ENCODE results near the gene OTULIN.

Gene OTULIN

DNA sequence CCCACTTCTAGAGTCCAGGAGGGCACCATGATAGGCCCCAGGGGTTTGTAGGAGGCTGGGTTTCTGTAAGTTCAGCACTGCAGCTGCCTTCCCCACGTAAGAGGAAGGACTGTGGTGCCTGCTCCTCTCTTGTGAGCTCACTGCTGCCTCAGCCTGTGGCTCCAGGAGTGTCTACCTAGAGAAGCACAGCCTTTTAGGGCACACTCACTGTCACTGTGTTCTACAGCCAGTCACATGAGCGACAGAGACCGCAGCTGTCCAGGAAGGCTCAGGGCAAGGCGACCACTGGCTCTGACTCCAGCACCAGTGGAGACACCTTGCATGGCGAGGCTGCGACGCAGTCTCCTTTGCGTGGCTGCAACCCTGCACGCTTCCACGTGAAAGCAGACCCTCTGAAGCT, 72.8 kb downstream of the OTULIN start:
- TF ChIP-seq EZH2phosphoT487 (IDR thresholded peaks at IDR 0.05; ENCODE audit: borderline replicate concordance, low read length) = no peak
- TF ChIP-seq, protein P1, sequence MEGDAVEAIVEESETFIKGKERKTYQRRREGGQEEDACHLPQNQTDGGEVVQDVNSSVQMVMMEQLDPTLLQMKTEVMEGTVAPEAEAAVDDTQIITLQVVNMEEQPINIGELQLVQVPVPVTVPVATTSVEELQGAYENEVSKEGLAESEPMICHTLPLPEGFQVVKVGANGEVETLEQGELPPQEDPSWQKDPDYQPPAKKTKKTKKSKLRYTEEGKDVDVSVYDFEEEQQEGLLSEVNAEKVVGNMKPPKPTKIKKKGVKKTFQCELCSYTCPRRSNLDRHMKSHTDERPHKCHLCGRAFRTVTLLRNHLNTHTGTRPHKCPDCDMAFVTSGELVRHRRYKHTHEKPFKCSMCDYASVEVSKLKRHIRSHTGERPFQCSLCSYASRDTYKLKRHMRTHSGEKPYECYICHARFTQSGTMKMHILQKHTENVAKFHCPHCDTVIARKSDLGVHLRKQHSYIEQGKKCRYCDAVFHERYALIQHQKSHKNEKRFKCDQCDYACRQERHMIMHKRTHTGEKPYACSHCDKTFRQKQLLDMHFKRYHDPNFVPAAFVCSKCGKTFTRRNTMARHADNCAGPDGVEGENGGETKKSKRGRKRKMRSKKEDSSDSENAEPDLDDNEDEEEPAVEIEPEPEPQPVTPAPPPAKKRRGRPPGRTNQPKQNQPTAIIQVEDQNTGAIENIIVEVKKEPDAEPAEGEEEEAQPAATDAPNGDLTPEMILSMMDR (IDR thresholded peaks at IDR 0.05; ENCODE audit: low read depth, low read length, poor library complexity, severe bottlenecking) = no peak
- H3K9me2 ChIP-seq (replicated peaks; ENCODE audit: control insufficient read depth, low read length) = no peaks in the 10 kb centered on the region
- H3K36me3 ChIP-seq (ENCODE audit: control insufficient read depth, low read length) = peaks cover 35% of the 10 kb centered on the region
- H3K9me3 ChIP-seq (ENCODE audit: control insufficient read depth, insufficient read depth, low read length) = no peaks in the 10 kb centered on the region
- H4K20me1 ChIP-seq (ENCODE audit: control insufficient read depth, insufficient read depth, low read depth, low read length) = no peaks in the 10 kb centered on the region
- no peaks in the 10 kb centered on the region for H3K79me2 ChIP-seq (ENCODE audit: control insufficient read depth, low read length)
- no peak overlapping the region for H3K27ac ChIP-seq (ENCODE audit: low read depth, low read length)
- no peaks in the 10 kb centered on the region for H3F3A ChIP-seq (ENCODE audit: control insufficient read depth, insufficient read depth)
- no peak overlapping the region for H3K4me2 ChIP-seq (ENCODE audit: low read length)
- H3K27me3 ChIP-seq (ENCODE audit: control insufficient read depth, low read length) = no peaks in the 10 kb centered on the region
- H3K4me1 ChIP-seq (ENCODE audit: control insufficient read depth, low read length) = peaks cover 4% of the 10 kb centered on the region
- H3K4me3 ChIP-seq (ENCODE audit: low read length) = no peak overlapping the region

DNA sequence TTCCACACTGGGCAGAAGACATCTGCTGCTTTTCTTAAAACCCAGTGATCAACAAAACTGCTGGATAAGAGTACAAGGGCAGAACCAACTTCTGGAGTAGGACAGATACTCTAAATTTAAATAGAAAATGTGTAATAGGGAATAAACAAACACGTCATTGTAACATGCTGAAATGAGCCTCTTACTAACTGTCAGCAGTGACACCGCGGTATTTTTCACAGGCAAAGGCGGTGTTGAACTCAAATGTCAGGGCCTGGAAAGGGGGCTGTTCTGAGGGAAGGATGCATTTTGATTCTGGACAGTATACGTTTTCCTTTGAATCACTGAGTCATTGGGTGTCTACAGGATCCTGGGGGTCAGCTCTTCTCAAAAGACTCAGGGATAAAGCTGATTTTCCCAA, 73.5 kb downstream of the OTULIN start:
- Histone ChIP-seq H3K4me2 (ENCODE audit: low read length) (no peak overlapping the region), H3K9me3 (ENCODE audit: control insufficient read depth, insufficient read depth, low read length) (no peaks in the 10 kb centered on the region), H4K20me1 (ENCODE audit: control insufficient read depth, insufficient read depth, low read depth, low read length) (no peaks in the 10 kb centered on the region), H3K36me3 (ENCODE audit: control insufficient read depth, low read length) (peaks cover 35% of the 10 kb centered on the region), H3K27ac (ENCODE audit: low read depth, low read length) (no peak overlapping the region), H3K9me2 (replicated peaks; ENCODE audit: control insufficient read depth, low read length) (no peaks in the 10 kb centered on the region), H3F3A (ENCODE audit: control insufficient read depth, insufficient read depth) (no peaks in the 10 kb centered on the region), H3K79me2 (ENCODE audit: control insufficient read depth, low read length) (no peaks in the 10 kb centered on the region), H3K27me3 (ENCODE audit: control insufficient read depth, low read length) (no peaks in the 10 kb centered on the region), H3K4me3 (ENCODE audit: low read length) (no peak overlapping the region), H3K4me1 (ENCODE audit: control insufficient read depth, low read length) (peaks cover 12% of the 10 kb centered on the region)
- TF ChIP-seq EZH2phosphoT487 (IDR thresholded peaks at IDR 0.05; ENCODE audit: borderline replicate concordance, low read length) = no peak
- TF ChIP-seq, protein P1 (IDR thresholded peaks at IDR 0.05; ENCODE audit: low read depth, low read length, poor library complexity, severe bottlenecking) = no peak

DNA sequence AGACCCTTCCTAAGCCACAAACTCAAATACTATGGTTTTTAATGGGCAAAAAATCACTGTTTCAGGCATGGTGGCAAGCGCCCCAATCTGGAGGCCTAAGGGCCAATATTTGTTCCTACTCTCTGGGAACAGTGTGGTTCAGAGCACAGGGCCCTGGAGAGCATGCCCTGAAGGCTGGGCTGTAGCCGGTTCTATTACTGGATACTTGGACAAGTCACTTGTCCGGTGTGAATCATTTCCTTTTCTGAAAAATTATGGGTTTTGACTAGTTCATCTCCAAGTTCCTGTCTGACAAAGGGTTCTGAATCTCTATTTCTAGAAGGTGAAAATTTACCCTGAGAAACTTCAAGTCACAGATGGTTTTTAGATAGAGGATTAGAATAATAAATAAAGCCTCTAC, 75.0 kb downstream of the OTULIN start:
- Histone ChIP-seq H3K9me3 (ENCODE audit: control insufficient read depth, insufficient read depth, low read length) (no peaks in the 10 kb centered on the region), H3K4me1 (ENCODE audit: control insufficient read depth, low read length) (peaks cover 27% of the 10 kb centered on the region), H3K36me3 (ENCODE audit: control insufficient read depth, low read length) (peaks cover 44% of the 10 kb centered on the region), H3K27me3 (ENCODE audit: control insufficient read depth, low read length) (no peaks in the 10 kb centered on the region), H3K4me2 (ENCODE audit: low read length) (no peak overlapping the region), H3K4me3 (ENCODE audit: low read length) (no peak overlapping the region), H3K9me2 (replicated peaks; ENCODE audit: control insufficient read depth, low read length) (no peaks in the 10 kb centered on the region), H3K27ac (ENCODE audit: low read depth, low read length) (no peak overlapping the region), H4K20me1 (ENCODE audit: control insufficient read depth, insufficient read depth, low read depth, low read length) (no peaks in the 10 kb centered on the region), H3K79me2 (ENCODE audit: control insufficient read depth, low read length) (no peaks in the 10 kb centered on the region), H3F3A (ENCODE audit: control insufficient read depth, insufficient read depth) (peaks cover 2% of the 10 kb centered on the region; the same call in 1 of the 2 replicates)
- TF ChIP-seq EZH2phosphoT487 (IDR thresholded peaks at IDR 0.05; ENCODE audit: borderline replicate concordance, low read length) = no peak
- TF ChIP-seq, protein P1 (IDR thresholded peaks at IDR 0.05; ENCODE audit: low read depth, low read length, poor library complexity, severe bottlenecking) = no peak

Data from DOHH2 (cell line).